GM18907 (cell line): ENCODE measurements around the gene LHFPL2.
"Not testable (repeated sequence)": the region's sequence is repeated elsewhere in the genome, so short reads cannot be mapped to it uniquely, and the experiment has no call there.

Experiments used
- ATAC-seq: cut with Tn5 transposase; IDR thresholded peaks from one replicate; pipeline ENCODE4 v1.9.1; 2021; ENCODE audit warnings: mild to moderate bottlenecking, moderate library complexity; ENCODE audit not compliant: unreplicated experiment

Gene LHFPL2

DNA sequence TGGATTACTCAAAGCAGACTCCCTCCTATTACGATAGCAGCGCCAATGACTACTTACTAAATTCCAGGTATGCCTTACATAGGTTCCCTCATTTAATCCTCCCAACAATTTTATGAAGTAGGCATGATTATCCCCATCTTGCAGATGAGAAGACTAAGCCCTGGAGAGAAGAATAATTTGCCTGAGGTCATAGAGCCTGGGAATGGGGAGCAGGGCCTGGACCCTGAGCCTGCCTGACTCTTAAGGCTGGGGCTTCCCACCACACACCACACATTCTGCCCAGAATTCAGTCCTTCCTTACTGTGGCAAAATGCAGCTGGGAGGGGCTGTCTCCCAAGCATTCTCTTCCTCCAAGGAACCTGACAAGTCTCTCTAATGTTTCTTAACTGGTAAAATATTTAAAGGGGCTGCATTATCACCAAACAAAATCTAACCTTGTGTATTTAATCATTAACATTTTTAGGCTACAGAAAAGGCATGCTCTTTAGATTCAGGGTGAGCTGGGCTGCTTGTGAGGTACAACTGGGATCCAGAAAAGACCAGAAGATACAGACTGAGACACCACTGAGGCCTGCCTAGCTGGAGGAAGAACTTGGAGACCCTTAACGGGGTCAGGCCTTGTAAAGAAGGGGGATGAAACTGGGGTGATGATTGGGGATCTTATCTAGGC, 26.1 kb downstream of the LHFPL2 start:
- no peak for ATAC-seq

DNA sequence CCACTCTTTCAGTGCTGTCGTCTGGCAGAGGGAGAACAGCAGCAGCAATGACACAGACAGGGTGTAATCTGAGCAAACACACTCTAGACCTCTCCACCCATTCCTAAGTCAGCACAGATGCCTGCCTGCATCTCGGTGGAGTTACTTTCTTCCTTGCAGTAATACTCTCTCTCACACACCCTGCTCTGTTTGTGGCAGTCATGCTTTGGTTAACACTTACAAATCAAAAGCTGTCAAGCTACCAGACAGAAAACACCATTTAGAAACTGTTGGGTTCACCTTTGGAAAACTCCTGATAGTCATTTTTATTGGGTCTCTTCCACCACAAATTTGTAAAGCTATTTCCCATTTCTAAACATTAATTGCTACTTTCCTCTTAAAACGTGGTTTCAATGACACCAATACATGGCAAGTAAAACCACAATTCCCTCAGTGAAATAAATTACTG, 27.3 kb downstream of the LHFPL2 start:
- no peak for ATAC-seq

DNA sequence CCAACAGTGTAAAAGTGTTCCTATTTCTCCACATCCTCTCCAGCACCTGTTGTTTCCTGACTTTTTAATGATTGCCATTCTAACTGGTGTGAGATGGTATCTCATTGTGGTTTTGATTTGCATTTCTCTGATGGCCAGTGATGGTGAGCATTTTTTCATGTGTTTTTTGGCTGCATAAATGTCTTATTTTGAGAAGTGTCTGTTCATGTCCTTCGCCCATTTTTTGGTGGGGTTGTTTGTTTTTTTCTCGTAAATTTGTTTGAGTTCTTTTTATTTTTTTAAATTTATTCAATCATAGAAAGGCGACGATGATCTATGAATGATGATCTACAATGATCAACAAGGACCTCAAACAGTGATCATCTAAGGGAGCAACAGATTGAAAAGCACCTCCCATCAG, 28.5 kb downstream of the LHFPL2 start:
- ATAC-seq: not testable (repeated sequence)

DNA sequence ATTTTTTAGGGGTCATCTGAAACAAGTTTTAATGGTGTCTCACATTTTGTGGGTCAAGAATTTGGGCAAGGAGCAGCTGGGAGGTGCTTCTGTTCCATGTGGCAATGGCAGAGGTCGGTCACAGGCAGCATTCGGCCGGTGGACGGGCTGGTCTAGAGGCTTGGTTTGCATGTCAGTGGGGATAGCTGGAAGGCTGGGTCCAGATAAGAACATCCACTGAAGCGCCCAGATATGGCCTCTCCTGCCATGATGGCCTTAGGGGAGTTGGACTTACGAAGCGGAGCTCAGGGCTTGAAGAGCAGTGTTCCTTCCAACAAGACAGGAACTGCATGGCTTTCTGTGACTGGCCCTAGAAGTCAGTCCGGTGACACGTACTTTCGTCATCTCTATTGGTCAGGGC, 30.3 kb downstream of the LHFPL2 start:
- ATAC-seq: no peak

DNA sequence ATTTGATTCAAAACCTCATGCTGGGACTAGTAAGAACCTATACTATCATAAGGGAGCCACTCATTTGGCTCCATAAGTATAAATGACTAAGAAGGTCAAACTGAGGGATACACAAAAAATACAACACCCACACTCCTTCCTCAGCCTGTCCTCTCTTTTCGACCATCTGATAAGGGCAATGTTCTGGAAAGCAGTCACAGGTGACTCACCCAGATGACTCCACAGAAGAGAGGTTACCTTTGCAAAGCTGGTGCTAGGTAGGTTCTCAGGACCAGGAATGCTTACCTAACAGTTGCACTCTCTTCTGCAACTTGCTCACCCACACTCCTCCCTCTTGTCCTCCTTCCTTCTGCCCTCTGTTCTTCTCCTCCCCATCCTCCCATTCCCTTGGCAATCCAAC, 32.9 kb downstream of the LHFPL2 start:
- ATAC-seq: no peak

DNA sequence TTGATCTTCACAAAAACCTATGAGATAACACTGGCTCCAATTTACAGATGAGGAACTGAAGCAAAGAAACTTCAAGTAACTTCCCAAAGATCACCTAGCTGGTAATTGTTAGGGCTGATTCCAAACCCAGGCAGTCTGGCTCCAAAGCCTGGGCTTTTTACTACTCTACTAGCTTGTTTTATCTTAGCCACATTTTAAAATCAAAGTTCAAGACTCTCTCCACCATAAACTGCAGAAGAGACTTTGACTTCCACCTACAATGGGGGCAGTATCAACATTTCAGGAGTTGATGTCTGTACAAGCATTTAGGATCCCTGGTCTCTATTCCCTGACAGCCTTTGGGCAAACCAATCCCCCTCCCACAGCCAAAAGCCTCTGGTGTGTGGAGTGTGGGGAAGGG, 33.8 kb downstream of the LHFPL2 start:
- ATAC-seq: no peak

DNA sequence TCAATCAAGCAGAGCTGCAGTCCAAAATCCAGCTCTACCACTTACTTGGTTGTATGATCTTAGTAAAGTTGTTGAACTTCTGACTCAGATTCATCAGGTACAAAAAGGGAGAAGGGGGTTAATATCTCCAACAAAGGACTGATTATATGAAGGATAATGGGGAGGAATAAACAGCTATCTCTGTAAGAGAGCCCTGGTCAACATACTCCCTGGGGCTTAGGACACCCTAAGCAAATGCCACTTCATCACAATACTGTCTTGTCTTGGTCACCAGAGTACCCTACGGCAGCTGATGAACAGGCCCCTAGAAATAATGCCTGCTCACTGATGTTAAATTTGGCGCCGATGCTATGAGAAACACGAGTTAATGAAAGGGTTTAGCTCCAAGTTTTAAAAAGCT, 34.8 kb downstream of the LHFPL2 start:
- no peak for ATAC-seq

DNA sequence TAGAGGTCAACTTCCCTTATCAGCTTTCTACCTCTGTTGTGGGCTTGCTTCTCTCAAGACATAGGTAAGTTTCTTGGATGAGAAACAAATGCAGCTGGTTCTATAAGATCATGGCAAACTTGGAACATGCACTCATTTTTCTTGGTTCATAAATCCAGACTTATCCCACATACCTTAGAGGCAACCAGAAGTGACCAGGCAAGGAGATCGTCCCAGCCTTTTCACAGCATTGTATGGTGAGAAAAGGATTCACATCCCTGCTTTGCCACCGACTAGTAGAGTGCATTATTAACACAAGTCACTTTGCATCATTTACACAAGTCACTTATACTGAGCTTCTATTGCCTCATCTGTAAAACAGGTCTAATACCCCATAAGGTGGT, 35.4 kb downstream of the LHFPL2 start:
- no peak for ATAC-seq

DNA sequence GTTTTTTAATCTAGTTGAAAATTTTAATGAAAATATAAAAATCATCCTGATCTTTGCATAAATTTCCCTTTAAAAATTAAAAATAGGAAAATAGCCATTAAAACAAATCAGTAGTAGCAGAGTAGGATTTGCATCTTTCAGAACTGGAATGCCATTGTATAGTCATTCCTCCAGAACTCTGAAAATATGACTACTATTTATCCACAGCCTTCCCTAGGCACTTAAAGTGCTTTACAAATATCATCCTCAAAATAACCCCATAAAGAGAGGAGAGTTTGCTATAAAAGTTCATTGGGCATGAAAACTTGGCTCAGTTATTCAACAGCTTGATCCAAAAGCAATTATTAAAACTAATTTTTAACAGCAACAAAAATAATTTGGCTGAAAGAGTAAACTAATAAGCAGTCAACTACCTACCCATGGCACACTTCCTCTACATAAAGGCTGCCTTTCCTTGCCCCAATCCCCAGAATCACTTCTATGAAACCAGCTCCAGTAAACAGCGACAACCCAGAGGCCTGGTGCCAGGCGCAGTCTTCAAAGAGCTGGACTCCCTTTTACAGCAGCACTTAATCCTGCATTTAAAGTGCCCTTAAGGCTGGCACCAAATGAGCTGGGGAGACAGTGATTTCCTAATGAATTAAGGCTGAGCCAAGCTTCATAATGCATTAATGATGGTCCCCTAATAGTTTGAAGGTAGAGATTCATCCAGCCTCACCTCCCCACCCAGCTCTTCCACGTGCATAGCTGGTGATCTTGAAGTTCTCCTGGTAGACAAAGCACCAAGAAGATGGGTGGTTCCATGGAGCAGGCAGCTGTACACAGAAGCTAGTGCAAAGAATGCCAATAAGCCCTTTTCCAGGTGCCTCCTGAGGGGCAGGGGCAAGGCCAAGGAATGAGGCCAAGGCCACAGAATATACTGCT, 36.1 kb downstream of the LHFPL2 start:
- no peak for ATAC-seq

DNA sequence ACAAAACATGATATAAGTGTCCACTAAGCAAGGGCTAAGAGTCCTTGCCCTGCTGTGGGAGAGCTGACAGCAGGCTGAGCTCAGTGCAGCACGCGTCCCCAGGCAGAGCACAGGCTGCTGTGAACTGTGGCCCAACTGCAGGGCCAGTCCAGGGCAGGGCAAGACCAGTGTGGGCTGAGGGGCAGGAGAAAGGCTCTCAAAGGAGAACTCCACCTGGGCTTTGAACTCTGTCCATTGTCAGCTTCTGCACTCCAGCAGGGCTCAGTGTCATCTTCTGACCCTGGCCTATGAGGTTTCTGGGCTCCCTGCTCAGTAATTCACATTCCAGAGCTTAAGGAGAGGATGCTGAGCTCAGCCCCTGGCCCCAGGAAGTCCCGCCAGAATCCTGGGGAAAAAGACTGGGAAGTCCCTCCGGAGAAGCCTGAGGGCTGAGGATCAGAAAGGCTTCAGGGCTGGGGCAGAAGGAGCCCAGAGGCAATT, 37.4 kb downstream of the LHFPL2 start:
- ATAC-seq: no peak

DNA sequence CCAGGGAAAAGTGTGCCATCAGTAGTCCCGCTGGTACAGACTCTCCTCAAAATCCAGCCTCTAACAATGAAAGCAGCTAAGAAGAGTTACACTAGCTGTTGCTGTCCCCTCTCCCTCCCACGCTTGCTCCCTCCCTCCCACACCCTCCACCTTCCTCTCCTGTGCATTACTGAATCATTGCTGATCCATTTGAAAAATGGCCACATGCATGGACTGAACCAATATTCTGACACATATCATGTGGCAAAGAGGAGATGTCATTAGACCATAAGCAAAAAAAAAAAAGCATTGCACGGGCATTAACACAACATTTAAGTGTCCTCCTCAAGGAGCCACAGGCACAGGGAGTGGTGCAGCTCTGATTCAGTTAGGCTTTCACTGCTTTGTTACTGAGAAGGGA, 37.9 kb downstream of the LHFPL2 start:
- ATAC-seq: no peak

DNA sequence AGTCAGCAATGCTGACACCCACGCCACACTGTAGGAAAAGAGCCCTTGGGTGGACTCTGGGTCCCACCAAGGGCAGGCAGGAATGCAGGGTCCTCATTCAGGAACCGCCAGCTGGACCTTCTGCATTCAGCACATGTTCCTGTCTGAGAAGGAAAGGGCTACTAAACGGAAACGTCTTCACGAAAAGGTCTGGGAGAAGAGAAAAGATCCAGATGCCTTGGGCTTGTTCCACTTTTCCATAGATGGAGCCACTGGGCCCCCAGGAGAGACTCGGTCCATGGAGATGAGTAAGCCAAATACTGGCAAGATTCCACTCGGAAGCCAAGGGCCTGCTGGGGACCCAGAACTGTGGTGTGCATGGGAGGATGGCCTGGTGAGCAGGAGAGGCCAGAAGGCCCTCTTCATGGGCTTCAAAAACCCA, 38.4 kb downstream of the LHFPL2 start:
- no peak for ATAC-seq

DNA sequence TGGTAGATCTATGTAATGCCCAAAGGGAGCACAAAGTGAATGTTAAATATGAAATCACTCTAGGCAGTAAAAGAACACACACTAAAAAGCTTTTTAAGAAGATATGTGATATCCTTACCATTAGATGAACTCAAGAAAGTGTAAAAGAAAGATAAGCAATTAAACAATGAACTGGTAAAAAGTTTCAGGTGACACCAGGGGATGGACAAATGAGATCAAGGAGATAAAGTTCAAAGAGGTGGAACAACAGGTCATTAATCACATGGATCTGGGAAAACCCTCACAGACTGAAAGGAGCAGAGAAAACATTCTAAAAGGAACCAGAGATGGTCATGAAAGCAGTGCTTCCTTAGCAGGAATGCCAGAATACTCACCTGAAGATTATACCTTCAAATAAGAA, 40.7 kb downstream of the LHFPL2 start:
- ATAC-seq: no peak

DNA sequence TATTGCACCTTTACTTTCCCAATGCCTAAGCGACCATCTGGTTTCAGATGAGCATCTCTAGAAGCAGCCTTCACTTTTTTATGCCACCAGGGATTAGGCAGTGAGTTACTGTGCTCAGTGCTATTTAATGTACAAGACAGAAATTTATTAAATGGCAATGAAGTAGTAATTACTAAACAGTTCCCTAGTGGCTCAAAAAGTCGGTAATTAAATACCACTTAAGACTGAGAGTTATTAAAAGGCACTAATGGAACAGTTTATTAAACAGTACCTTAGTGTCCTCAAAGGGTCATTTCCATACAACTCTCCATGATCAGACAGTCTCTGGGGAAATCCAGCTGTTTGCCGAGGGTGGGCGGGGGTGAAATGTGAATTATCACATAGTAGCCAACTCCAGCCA, 42.3 kb downstream of the LHFPL2 start:
- ATAC-seq: no peak

DNA sequence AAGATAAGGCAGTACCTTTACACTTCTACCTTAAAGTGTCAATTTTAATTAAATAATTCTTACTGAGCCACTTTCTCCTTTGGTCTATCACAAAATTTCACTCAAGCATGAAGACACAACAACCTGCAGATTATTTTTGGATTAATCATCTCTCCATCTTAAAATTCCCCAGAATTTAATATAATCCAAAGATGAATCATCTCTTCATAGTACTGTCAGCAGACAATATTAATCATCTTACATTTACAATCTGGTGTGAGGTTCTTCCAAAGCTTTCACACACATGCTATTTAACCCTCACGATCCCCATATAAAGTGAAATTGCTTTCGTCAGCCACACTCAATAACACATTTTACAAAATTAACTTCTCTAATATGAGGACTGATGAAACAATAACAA, 43.0 kb downstream of the LHFPL2 start:
- ATAC-seq: no peak

DNA sequence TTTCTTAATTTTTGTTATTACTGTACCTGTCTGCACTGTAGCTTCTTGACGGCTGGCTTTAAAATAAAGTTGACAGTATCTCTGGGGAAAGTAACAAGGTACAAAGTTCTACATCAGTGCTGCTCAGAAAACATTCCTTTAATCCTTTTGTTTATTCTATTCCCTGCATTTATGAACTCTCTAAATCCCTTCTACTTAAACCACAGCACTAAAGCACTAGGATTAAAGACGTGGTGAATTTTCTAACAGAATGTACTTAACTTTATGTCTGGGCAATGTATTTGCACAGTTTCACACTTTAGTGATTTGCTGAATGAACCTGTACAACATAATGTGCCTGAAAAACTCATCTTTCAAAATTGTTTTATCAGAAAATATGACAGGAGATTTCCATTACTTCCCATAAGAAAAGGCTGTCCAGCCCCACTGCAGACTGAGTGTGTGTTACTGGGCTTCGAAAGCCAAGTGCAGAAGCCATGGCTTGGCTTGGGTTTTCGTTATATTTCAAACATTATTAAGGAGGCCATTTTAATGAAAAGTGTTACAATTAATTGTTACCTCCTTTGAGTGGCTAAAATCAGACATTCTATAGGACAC, 43.8 kb downstream of the LHFPL2 start:
- ATAC-seq: no peak

DNA sequence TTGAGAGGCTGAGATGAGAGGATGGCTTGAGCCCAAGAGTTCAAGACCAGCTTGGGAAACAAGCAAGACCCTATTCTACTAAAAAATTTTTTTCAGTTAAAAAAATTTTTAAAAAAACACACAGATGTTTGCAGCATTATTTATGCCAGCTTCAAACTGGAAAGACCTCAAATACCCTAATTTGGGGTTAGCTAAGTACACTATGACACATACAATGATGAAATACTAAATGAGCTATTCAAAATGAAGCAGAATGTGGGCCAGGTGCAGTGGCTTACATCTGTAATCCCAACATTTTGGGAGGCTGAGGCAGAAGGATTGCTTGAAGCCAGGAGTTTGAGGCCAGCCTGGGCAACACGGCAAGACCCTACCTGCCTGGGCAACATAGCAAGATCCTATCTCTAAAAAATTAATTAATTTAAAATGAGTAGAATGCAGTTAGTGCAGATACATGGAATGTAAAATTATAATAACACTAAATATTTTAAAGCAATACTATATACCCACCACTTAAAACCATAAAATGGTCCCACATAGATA, 44.9 kb downstream of the LHFPL2 start:
- no peak for ATAC-seq

DNA sequence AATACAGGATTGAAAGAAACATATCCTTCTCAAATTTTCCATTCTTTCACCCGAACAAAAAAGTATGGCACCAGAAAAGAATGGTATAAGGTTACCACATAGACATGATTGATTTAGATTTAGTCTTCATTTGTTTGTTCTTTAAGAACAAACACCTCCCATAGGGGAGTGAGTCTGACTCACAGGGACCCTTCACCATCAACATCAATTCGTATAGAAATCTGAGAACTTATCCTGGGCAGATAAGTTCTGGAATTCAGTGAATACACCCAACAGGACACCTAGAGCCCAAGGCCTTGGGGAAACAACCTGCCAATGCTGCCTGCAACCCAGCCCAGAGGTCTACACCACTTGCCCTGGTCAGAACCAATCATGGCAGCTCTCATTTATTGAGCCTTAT, 46.2 kb downstream of the LHFPL2 start:
- no peak for ATAC-seq

DNA sequence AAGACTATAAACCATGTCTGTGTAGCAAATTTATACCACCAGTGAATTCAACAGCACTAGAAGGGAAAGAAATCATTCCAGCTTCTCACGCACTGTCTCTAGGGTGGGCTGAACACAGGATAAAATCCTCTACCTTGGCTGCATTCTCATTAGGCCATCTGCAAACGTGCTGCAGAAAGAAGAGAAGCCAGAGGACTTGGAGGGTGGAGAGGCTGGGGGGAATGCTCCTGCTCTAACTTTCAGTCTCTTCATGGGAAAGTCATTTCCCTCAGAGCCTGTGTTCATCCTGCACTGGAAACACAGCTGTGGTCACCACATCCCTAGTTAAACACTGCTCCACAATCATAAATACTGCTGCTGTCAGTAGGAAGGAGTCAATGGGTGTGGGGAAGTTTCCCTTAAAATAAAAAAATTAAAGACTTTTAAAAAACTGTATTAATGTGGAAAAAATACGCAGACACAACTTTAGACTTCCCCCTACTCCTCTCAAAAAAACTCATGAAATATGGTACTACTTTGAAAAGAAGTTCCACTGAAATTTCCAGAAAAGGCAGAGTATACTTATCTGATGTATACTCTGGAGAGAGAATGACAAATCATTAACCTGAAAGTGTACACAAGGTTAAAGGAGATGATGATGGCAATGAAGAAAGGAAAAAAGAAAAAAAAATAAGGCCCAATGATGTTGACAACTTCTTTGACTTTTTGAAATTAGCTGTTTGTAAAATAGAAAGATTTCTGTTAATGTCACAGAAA, 46.8 kb downstream of the LHFPL2 start:
- no peak for ATAC-seq

DNA sequence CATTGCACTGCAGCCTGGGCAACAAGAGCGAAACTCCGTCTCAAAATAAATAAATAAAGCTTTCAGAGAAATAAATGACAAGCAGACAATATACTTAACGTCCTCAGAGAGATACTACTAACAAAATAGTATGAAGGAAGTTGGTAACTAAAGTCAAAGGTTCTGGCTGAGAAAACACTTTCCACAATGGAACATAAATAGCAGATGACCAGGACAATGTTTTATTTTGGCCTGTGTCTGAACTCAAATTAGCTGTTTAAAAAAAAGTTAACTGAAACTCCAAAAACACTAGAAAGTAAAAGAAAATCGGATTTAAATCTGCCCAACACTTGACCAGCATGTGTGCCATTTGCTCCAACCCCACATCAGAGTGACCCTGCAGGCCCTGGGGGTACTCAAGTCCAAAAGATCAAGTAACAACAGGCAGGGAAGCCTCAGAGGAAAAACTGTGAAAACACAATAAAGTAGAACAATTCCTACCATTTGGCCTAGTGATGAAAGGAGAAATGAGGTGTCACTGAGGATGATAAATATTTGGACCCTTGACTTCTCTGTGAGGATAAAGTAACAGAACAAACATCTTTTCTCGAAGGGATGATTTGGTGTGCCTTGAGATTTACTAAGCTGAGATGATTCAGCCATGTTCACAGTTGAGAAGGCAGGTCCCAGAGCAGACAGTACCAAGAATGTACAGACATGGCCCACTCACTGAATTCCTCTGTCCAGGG, 47.7 kb downstream of the LHFPL2 start:
- ATAC-seq: no peak
